MM.1S (cell line): ENCODE results near the gene YY1AP1.

ENCODE experiments used
- DNase-seq: peaks from one replicate; pipeline ENCODE4 v3.0.0-alpha.2; 2015
- H2AFZ ChIP-seq: fragments of 300-600 bp; sonication (generic); 2 replicates; pipeline ENCODE4 v1.6.0; 2016; ENCODE audit warnings: antibody characterized with exemption, low read length
- H3F3A ChIP-seq: fragments of 300-600 bp; sonication (generic); 2 replicates; pipeline ENCODE4 v1.6.1; 2016; ENCODE audit warnings: mild to moderate bottlenecking, antibody characterized with exemption, low read length, moderate library complexity, mixed read lengths; ENCODE audit not compliant: insufficient read depth
- H3K27ac ChIP-seq: fragments of 300-600 bp; sonication (generic); 2 replicates; pipeline ENCODE4 v1.5.1; 2016; ENCODE audit warnings: mild to moderate bottlenecking, low read length
- H3K27me3 ChIP-seq: fragments of 300-600 bp; sonication (generic); replicated peaks from 2 replicates; pipeline ENCODE4 v1.6.0; 2016; ENCODE audit warnings: low read length; ENCODE audit not compliant: insufficient read depth
- H3K36me3 ChIP-seq: fragments of 300-600 bp; sonication (generic); replicated peaks from 2 replicates; pipeline ENCODE4 v1.6.1; 2016; ENCODE audit warnings: mild to moderate bottlenecking, low read length, mixed read lengths; ENCODE audit not compliant: insufficient read depth
- H3K4me1 ChIP-seq: fragments of 300-600 bp; sonication (generic); 2 replicates; pipeline ENCODE4 v1.6.1; 2016; ENCODE audit warnings: low read length, mixed read lengths
- H3K4me2 ChIP-seq: fragments of 300-600 bp; sonication (generic); 2 replicates; pipeline ENCODE4 v1.6.0; 2016; ENCODE audit warnings: low read depth, low read length
- H3K4me3 ChIP-seq: fragments of 300-600 bp; sonication (generic); 2 replicates; pipeline ENCODE4 v1.5.1; 2016; ENCODE audit warnings: low read length, mixed read lengths
- H3K79me2 ChIP-seq: fragments of 300-600 bp; sonication (generic); 2 replicates; pipeline ENCODE4 v1.6.1; 2016; ENCODE audit warnings: mixed run types, low read length, mixed read lengths
- H3K9ac ChIP-seq: fragments of 300-600 bp; sonication (generic); 2 replicates; pipeline ENCODE4 v1.6.1; 2016; ENCODE audit warnings: low read length, mixed read lengths
- H3K9me2 ChIP-seq: fragments of 300-600 bp; sonication (generic); replicated peaks from 2 replicates; pipeline ENCODE4 v1.6.1; 2016; ENCODE audit warnings: mild to moderate bottlenecking, low read length, mixed read lengths; ENCODE audit not compliant: insufficient read depth
- H3K9me3 ChIP-seq: fragments of 300-600 bp; sonication (generic); replicated peaks from 2 replicates; pipeline ENCODE4 v1.6.1; 2016; ENCODE audit warnings: mild to moderate bottlenecking, low read length, mixed read lengths; ENCODE audit not compliant: insufficient read depth
- H4K20me1 ChIP-seq: fragments of 300-600 bp; sonication (generic); 2 replicates; pipeline ENCODE4 v1.6.1; 2016; ENCODE audit warnings: mild to moderate bottlenecking, low read length, moderate library complexity, mixed read lengths; ENCODE audit not compliant: insufficient read depth
- CTCF ChIP-seq: fragments of 300-600 bp; sonication (generic); IDR thresholded peaks from 2 replicates; pipeline ENCODE4 v1.5.1; 2016; ENCODE audit warnings: antibody characterized with exemption, low read length, mixed read lengths
- EZH2 ChIP-seq: fragments of 300-600 bp; sonication (generic); optimal IDR thresholded peaks from 2 replicates; pipeline ENCODE3; 2017; ENCODE audit warnings: low read depth, mild to moderate bottlenecking, antibody characterized with exemption, low read length, mixed read lengths
- EZH2phosphoT487 ChIP-seq: fragments of 300-600 bp; sonication (generic); IDR thresholded peaks from 2 replicates; pipeline ENCODE4 v1.6.1; 2018; ENCODE audit warnings: antibody characterized with exemption, low read length

YY1AP1 gene

GRCh38 chr1:155652951-155653350 is 35.6 kb downstream of the YY1AP1 start:
- H3F3A ChIP-seq, result no peaks in the 10 kb centered on the region
- H2AFZ ChIP-seq, result no peak overlapping the region
- no peaks in the 10 kb centered on the region for H3K4me1 ChIP-seq
- H3K36me3 ChIP-seq, result no peaks in the 10 kb centered on the region
- H3K4me3 ChIP-seq, result no peak overlapping the region
- H3K27me3 ChIP-seq, result no peaks in the 10 kb centered on the region
- no peaks in the 10 kb centered on the region for H3K79me2 ChIP-seq
- DNase-seq, result no peak
- no peak overlapping the region for H3K9ac ChIP-seq
- H3K9me2 ChIP-seq, result no peaks in the 10 kb centered on the region
- no peaks in the 10 kb centered on the region for H4K20me1 ChIP-seq
- H3K4me2 ChIP-seq, result no peak overlapping the region
- H3K9me3 ChIP-seq, result no peaks in the 10 kb centered on the region
- no peak overlapping the region for H3K27ac ChIP-seq
- no peak for TF ChIP-seq EZH2phosphoT487
- no peak for TF ChIP-seq EZH2
- no peak for TF ChIP-seq CTCF

GRCh38 chr1:155651861-155652661 is 36.5 kb downstream of the YY1AP1 start:
- Histone ChIP-seq H3K4me1 (no peaks in the 10 kb centered on the region), H3F3A (no peaks in the 10 kb centered on the region), H2AFZ (no peak overlapping the region), H3K4me2 (no peak overlapping the region), H3K27me3 (no peaks in the 10 kb centered on the region), H4K20me1 (no peaks in the 10 kb centered on the region), H3K9me2 (no peaks in the 10 kb centered on the region), H3K79me2 (no peaks in the 10 kb centered on the region), H3K9ac (no peak overlapping the region), H3K9me3 (no peaks in the 10 kb centered on the region), H3K4me3 (no peak overlapping the region), H3K27ac (no peak overlapping the region), H3K36me3 (no peaks in the 10 kb centered on the region)
- TF ChIP-seq CTCF (no peak), EZH2 (no peak), EZH2phosphoT487 (no peak)
- no peak for DNase-seq

- no peaks in the 10 kb centered on the region for H3K4me1 ChIP-seq
- TF ChIP-seq CTCF, result no peak
- no peak for TF ChIP-seq EZH2phosphoT487
- no peak for TF ChIP-seq EZH2
- no peaks in the 10 kb centered on the region for H3K9me3 ChIP-seq
- no peaks in the 10 kb centered on the region for H3K79me2 ChIP-seq
- H4K20me1 ChIP-seq, result no peaks in the 10 kb centered on the region
- H3K27ac ChIP-seq, result no peak overlapping the region
- no peaks in the 10 kb centered on the region for H3K27me3 ChIP-seq
- no peak overlapping the region for H3K4me2 ChIP-seq
- H3K9ac ChIP-seq, result no peak overlapping the region
- DNase-seq, result no peak
- H3K4me3 ChIP-seq, result no peak overlapping the region
- no peaks in the 10 kb centered on the region for H3K9me2 ChIP-seq
- H3F3A ChIP-seq, result no peaks in the 10 kb centered on the region
- no peaks in the 10 kb centered on the region for H3K36me3 ChIP-seq
- no peak overlapping the region for H2AFZ ChIP-seq
These were observed 38.3 kb downstream of the YY1AP1 start for GRCh38 chr1:155650231-155650757.
